Mammary epithelial cell (primary cell): ENCODE measurements around the gene ANK3.

ENCODE experiments used
- CTCF ChIP-seq, 2 donors: IDR thresholded peaks in 1 of 2; conservative IDR thresholded peaks in 1 of 2; 2 replicates each; pipeline ENCODE4 v1.5.1; 2011 to 2012; ENCODE audit warnings: inconsistent platforms in 2 of 2, low read length in 2 of 2, mild to moderate bottlenecking in 2 of 2, control low read depth in 1 of 2, low read depth in 1 of 2; ENCODE audit not compliant: insufficient read depth in 1 of 2; ENCODE audit errors: extremely low read depth in 1 of 2
- EZH2 ChIP-seq: IDR thresholded peaks from 2 replicates; pipeline ENCODE4 v1.6.1; 2012; ENCODE audit warnings: low read length, inconsistent platforms, borderline replicate concordance

- no peak for TF ChIP-seq CTCF (conservative IDR thresholded peaks at IDR 0.05 in 1 of 2, IDR thresholded peaks at IDR 0.05 in 1 of 2; ENCODE audit: extremely low read depth in 1 of 2, insufficient read depth in 1 of 2, low read depth in 1 of 2, low read length in 2 of 2)
- TF ChIP-seq EZH2: no peak
Observed at GRCh38 chr10:60043561-60044241, 346.0 kb downstream of the ANK3 start.
